OCI-LY7 (cell line): ENCODE data around the gene PPARG.
"Not testable (repeated sequence)": the region's sequence is repeated elsewhere in the genome, so short reads cannot be mapped to it uniquely, and the experiment has no call there.

Source experiments
- CTCF ChIP-seq: fragments of 200-600 bp; sonication (generic); conservative IDR thresholded peaks from 2 replicates; pipeline ENCODE4 v1.5.1; 2014; ENCODE audit warnings: mild to moderate bottlenecking, antibody characterized with exemption, low read length, moderate library complexity, mixed read lengths
- EZH2phosphoT487 ChIP-seq: fragments of 200-600 bp; sonication (generic); IDR thresholded peaks from 2 replicates; pipeline ENCODE4 v1.6.1; 2018; ENCODE audit warnings: low read depth, borderline replicate concordance, mild to moderate bottlenecking, mixed run types, antibody characterized with exemption, low read length, moderate library complexity, mixed read lengths

DNA sequence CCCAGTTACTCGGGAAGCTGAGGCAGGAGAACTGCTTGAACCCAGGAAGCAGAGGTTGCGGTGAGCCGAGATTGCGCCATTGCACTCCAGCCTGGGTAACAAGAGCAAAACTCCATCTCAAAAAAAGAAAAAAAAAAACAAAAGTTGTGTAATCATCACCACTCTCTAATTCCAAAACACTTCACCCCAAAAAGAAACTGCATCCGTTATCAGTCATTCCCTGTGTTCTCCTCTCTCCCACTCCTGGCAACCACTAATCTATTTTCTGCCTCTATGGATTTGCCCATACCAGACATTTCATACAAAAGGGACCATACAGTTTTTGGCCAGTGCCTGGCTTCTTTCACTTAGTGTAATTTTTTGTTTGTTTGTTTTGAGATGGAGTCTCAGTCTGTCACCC is 12.0 kb upstream of the PPARG start:
- not testable (repeated sequence) for TF ChIP-seq CTCF, EZH2phosphoT487
